ENCODE results near the gene PLEKHH2.

Gene PLEKHH2

GRCh38 chr2:43701111-43701510, 64.1 kb downstream of the PLEKHH2 start:
- Histone ChIP-seq H3K9me3 (ENCODE audit: control insufficient read depth, low read depth, low read length) (no peaks in the 10 kb centered on the region), H3K27ac (ENCODE audit: low read length) (no peak overlapping the region), H3K27me3 (ENCODE audit: control insufficient read depth, insufficient read depth, low read length) (no peaks in the 10 kb centered on the region), H3K9ac (ENCODE audit: low read length) (no peak overlapping the region), H3K4me1 (ENCODE audit: control insufficient read depth, low read depth, low read length) (no peaks in the 10 kb centered on the region), H3K4me3 (ENCODE audit: low read length) (no peak overlapping the region), H3K36me3 (ENCODE audit: control insufficient read depth, low read depth, low read length) (no peaks in the 10 kb centered on the region)

- Histone ChIP-seq H3K4me1 (ENCODE audit: control insufficient read depth, low read depth, low read length) (no peaks in the 10 kb centered on the region), H3K27me3 (ENCODE audit: control insufficient read depth, insufficient read depth, low read length) (no peaks in the 10 kb centered on the region), H3K9me3 (ENCODE audit: control insufficient read depth, low read depth, low read length) (no peaks in the 10 kb centered on the region), H3K4me3 (ENCODE audit: low read length) (no peak overlapping the region), H3K9ac (ENCODE audit: low read length) (no peak overlapping the region), H3K36me3 (ENCODE audit: control insufficient read depth, low read depth, low read length) (no peaks in the 10 kb centered on the region), H3K27ac (ENCODE audit: low read length) (no peak overlapping the region)
These were observed 70.4 kb downstream of the PLEKHH2 start for GRCh38 chr2:43707255-43708015.

GRCh38 chr2:43708178-43708577, 71.1 kb downstream of the PLEKHH2 start:
- Histone ChIP-seq H3K4me3 (ENCODE audit: low read length) (no peak overlapping the region), H3K4me1 (ENCODE audit: control insufficient read depth, low read depth, low read length) (no peaks in the 10 kb centered on the region), H3K36me3 (ENCODE audit: control insufficient read depth, low read depth, low read length) (no peaks in the 10 kb centered on the region), H3K27me3 (ENCODE audit: control insufficient read depth, insufficient read depth, low read length) (no peaks in the 10 kb centered on the region), H3K9ac (ENCODE audit: low read length) (no peak overlapping the region), H3K27ac (ENCODE audit: low read length) (no peak overlapping the region), H3K9me3 (ENCODE audit: control insufficient read depth, low read depth, low read length) (no peaks in the 10 kb centered on the region)

GRCh38 chr2:43708891-43709290, 71.8 kb downstream of the PLEKHH2 start:
- H3K27me3 ChIP-seq (ENCODE audit: control insufficient read depth, insufficient read depth, low read length), result no peaks in the 10 kb centered on the region
- H3K27ac ChIP-seq (ENCODE audit: low read length), result no peak overlapping the region
- no peaks in the 10 kb centered on the region for H3K9me3 ChIP-seq (ENCODE audit: control insufficient read depth, low read depth, low read length)
- no peaks in the 10 kb centered on the region for H3K36me3 ChIP-seq (ENCODE audit: control insufficient read depth, low read depth, low read length)
- no peak overlapping the region for H3K4me3 ChIP-seq (ENCODE audit: low read length)
- H3K9ac ChIP-seq (ENCODE audit: low read length), result no peak overlapping the region
- H3K4me1 ChIP-seq (ENCODE audit: control insufficient read depth, low read depth, low read length), result peaks cover 2% of the 10 kb centered on the region

GRCh38 chr2:43710866-43711265, 73.8 kb downstream of the PLEKHH2 start:
- H3K4me3 ChIP-seq (ENCODE audit: low read length), result no peak overlapping the region
- no peaks in the 10 kb centered on the region for H3K27me3 ChIP-seq (ENCODE audit: control insufficient read depth, insufficient read depth, low read length)
- no peaks in the 10 kb centered on the region for H3K9me3 ChIP-seq (ENCODE audit: control insufficient read depth, low read depth, low read length)
- H3K9ac ChIP-seq (ENCODE audit: low read length), result no peak overlapping the region
- H3K36me3 ChIP-seq (ENCODE audit: control insufficient read depth, low read depth, low read length), result no peaks in the 10 kb centered on the region
- H3K4me1 ChIP-seq (ENCODE audit: control insufficient read depth, low read depth, low read length), result peaks cover 19% of the 10 kb centered on the region
- no peak overlapping the region for H3K27ac ChIP-seq (ENCODE audit: low read length)

- no peaks in the 10 kb centered on the region for H3K27me3 ChIP-seq (ENCODE audit: control insufficient read depth, insufficient read depth, low read length)
- no peak overlapping the region for H3K9ac ChIP-seq (ENCODE audit: low read length)
- H3K36me3 ChIP-seq (ENCODE audit: control insufficient read depth, low read depth, low read length), result no peaks in the 10 kb centered on the region
- H3K4me3 ChIP-seq (ENCODE audit: low read length), result no peak overlapping the region
- peaks cover 19% of the 10 kb centered on the region for H3K4me1 ChIP-seq (ENCODE audit: control insufficient read depth, low read depth, low read length)
- H3K9me3 ChIP-seq (ENCODE audit: control insufficient read depth, low read depth, low read length), result no peaks in the 10 kb centered on the region
- no peak overlapping the region for H3K27ac ChIP-seq (ENCODE audit: low read length)
These were observed 77.1 kb downstream of the PLEKHH2 start for GRCh38 chr2:43714164-43714563.

GRCh38 chr2:43715300-43716098, 78.4 kb downstream of the PLEKHH2 start:
- H3K27ac ChIP-seq (ENCODE audit: low read length), result no peak overlapping the region
- no peak overlapping the region for H3K4me3 ChIP-seq (ENCODE audit: low read length)
- H3K4me1 ChIP-seq (ENCODE audit: control insufficient read depth, low read depth, low read length), result peaks cover 19% of the 10 kb centered on the region
- H3K36me3 ChIP-seq (ENCODE audit: control insufficient read depth, low read depth, low read length), result no peaks in the 10 kb centered on the region
- H3K9ac ChIP-seq (ENCODE audit: low read length), result no peak overlapping the region
- H3K9me3 ChIP-seq (ENCODE audit: control insufficient read depth, low read depth, low read length), result no peaks in the 10 kb centered on the region
- H3K27me3 ChIP-seq (ENCODE audit: control insufficient read depth, insufficient read depth, low read length), result no peaks in the 10 kb centered on the region

- no peaks in the 10 kb centered on the region for H3K27me3 ChIP-seq (ENCODE audit: control insufficient read depth, insufficient read depth, low read length)
- H3K9ac ChIP-seq (ENCODE audit: low read length), result no peak overlapping the region
- no peaks in the 10 kb centered on the region for H3K36me3 ChIP-seq (ENCODE audit: control insufficient read depth, low read depth, low read length)
- H3K9me3 ChIP-seq (ENCODE audit: control insufficient read depth, low read depth, low read length), result no peaks in the 10 kb centered on the region
- H3K4me3 ChIP-seq (ENCODE audit: low read length), result no peak overlapping the region
- H3K27ac ChIP-seq (ENCODE audit: low read length), result no peak overlapping the region
- peaks cover 19% of the 10 kb centered on the region for H3K4me1 ChIP-seq (ENCODE audit: control insufficient read depth, low read depth, low read length)
These were observed 80.3 kb downstream of the PLEKHH2 start for GRCh38 chr2:43717322-43717721.

GRCh38 chr2:43718530-43719124, 81.6 kb downstream of the PLEKHH2 start:
- no peak overlapping the region for H3K27ac ChIP-seq (ENCODE audit: low read length)
- H3K9me3 ChIP-seq (ENCODE audit: control insufficient read depth, low read depth, low read length), result no peaks in the 10 kb centered on the region
- H3K4me3 ChIP-seq (ENCODE audit: low read length), result no peak overlapping the region
- H3K27me3 ChIP-seq (ENCODE audit: control insufficient read depth, insufficient read depth, low read length), result no peaks in the 10 kb centered on the region
- no peak overlapping the region for H3K9ac ChIP-seq (ENCODE audit: low read length)
- peaks cover 19% of the 10 kb centered on the region for H3K4me1 ChIP-seq (ENCODE audit: control insufficient read depth, low read depth, low read length)
- H3K36me3 ChIP-seq (ENCODE audit: control insufficient read depth, low read depth, low read length), result no peaks in the 10 kb centered on the region

GRCh38 chr2:43724728-43725526, 87.9 kb downstream of the PLEKHH2 start:
- Histone ChIP-seq H3K9me3 (ENCODE audit: control insufficient read depth, low read depth, low read length) (no peaks in the 10 kb centered on the region), H3K4me3 (ENCODE audit: low read length) (no peak overlapping the region), H3K27me3 (ENCODE audit: control insufficient read depth, insufficient read depth, low read length) (no peaks in the 10 kb centered on the region), H3K36me3 (ENCODE audit: control insufficient read depth, low read depth, low read length) (no peaks in the 10 kb centered on the region), H3K9ac (ENCODE audit: low read length) (no peak overlapping the region), H3K4me1 (ENCODE audit: control insufficient read depth, low read depth, low read length) (peaks cover 8% of the 10 kb centered on the region), H3K27ac (ENCODE audit: low read length) (no peak overlapping the region)

GRCh38 chr2:43725711-43726246, 88.7 kb downstream of the PLEKHH2 start:
- peaks cover 8% of the 10 kb centered on the region for H3K4me1 ChIP-seq (ENCODE audit: control insufficient read depth, low read depth, low read length)
- no peaks in the 10 kb centered on the region for H3K27me3 ChIP-seq (ENCODE audit: control insufficient read depth, insufficient read depth, low read length)
- H3K27ac ChIP-seq (ENCODE audit: low read length), result no peak overlapping the region
- H3K9ac ChIP-seq (ENCODE audit: low read length), result no peak overlapping the region
- H3K36me3 ChIP-seq (ENCODE audit: control insufficient read depth, low read depth, low read length), result no peaks in the 10 kb centered on the region
- H3K4me3 ChIP-seq (ENCODE audit: low read length), result no peak overlapping the region
- H3K9me3 ChIP-seq (ENCODE audit: control insufficient read depth, low read depth, low read length), result no peaks in the 10 kb centered on the region
